A673 (cell line): Measurements from ENCODE around the gene FRRS1L. TPM values are rescaled to one million over a fixed set of nuclear protein-coding genes. Genes with fewer than 3 reads are reported as not detected.

Experiments used
- BruUV-seq: library from RNA; stranded (reverse); fragments of 400-500 nt; replicated peaks from 2 replicates; lab custom pipeline; 2021; lab: Mats Ljungman, UMichigan
- CTCF ChIA-PET: fragments of 300-600 bp; sonication (Branson Sonifier 250); formaldehyde crosslinking; loops from one replicate; lab custom pipeline; 2022; ENCODE audit warnings: antibody characterized with exemption; lab: Charles Lee
- POLR2A ChIA-PET: fragments of 300-600 bp; sonication (Branson Sonifier 250); formaldehyde crosslinking; loops from one replicate; lab custom pipeline; 2022; ENCODE audit warnings: antibody characterized with exemption; ENCODE audit not compliant: low non-redundant PET; lab: Charles Lee
- DNase-seq: peaks from one replicate; pipeline ENCODE4 v3.0.0-alpha.2; 2015; ENCODE audit warnings: low spot score
- H3K27ac ChIP-seq: fragments of 200-600 bp; sonication (generic); 2 replicates; pipeline ENCODE4 v1.5.1; 2016; ENCODE audit warnings: mixed run types, low read depth, mild to moderate bottlenecking, mixed read lengths, antibody characterized with exemption, low read length; ENCODE audit not compliant: poor library complexity, severe bottlenecking
- H3K27me3 ChIP-seq: fragments of 200-600 bp; sonication (generic); replicated peaks from 2 replicates; pipeline ENCODE4 v1.6.1; 2017; ENCODE audit warnings: mixed run types, low read depth, mild to moderate bottlenecking, mixed read lengths, antibody characterized with exemption, low read length; ENCODE audit not compliant: insufficient read depth, poor library complexity
- H3K36me3 ChIP-seq: fragments of 200-600 bp; sonication (generic); 2 replicates; pipeline ENCODE4 v1.6.1; 2016; ENCODE audit warnings: mixed run types, mild to moderate bottlenecking, mixed read lengths, antibody characterized with exemption, low read length; ENCODE audit not compliant: insufficient read depth, poor library complexity, severe bottlenecking
- H3K4me1 ChIP-seq: fragments of 200-600 bp; sonication (generic); 2 replicates; pipeline ENCODE4 v1.6.1; 2017; ENCODE audit warnings: mixed run types, mild to moderate bottlenecking, mixed read lengths, antibody characterized with exemption, low read length; ENCODE audit not compliant: insufficient read depth, poor library complexity, severe bottlenecking
- H3K4me3 ChIP-seq: fragments of 200-600 bp; sonication (generic); 2 replicates; pipeline ENCODE4 v1.5.1; 2016; ENCODE audit warnings: low read depth, mixed run types, mild to moderate bottlenecking, mixed read lengths, low read length; ENCODE audit not compliant: poor library complexity, severe bottlenecking
- H3K9me3 ChIP-seq: fragments of 200-600 bp; sonication (generic); 2 replicates; pipeline ENCODE4 v1.6.1; 2016; ENCODE audit warnings: mixed run types, low read depth, mild to moderate bottlenecking, mixed read lengths, antibody characterized with exemption, low read length; ENCODE audit not compliant: poor library complexity, severe bottlenecking
- EZH2 ChIP-seq: fragments of 200-600 bp; sonication (generic); IDR thresholded peaks from 2 replicates; pipeline ENCODE4 v1.6.1; 2017; ENCODE audit warnings: borderline replicate concordance, low read depth, mild to moderate bottlenecking, mixed read lengths, antibody characterized with exemption, low read length; ENCODE audit not compliant: poor library complexity, severe bottlenecking
- intact Hi-C: fragments of 100-400 bp; cut with micrococcal nuclease; formaldehyde crosslinking; loops from one replicate; pipeline ENCODE4 v1.10.0; 2022; ENCODE audit not compliant: unreplicated experiment
- total RNA-seq: library from RNA; stranded (reverse); gene quantifications from 2 replicates; pipeline ENCODE4 v1.2.3, GENCODE V29; 2021
- TF ChIP-seq, protein P1 (sequence below): fragments of 300-800, 200-600 bp; sonication (generic); conservative IDR thresholded peaks from 2 replicates; pipeline ENCODE4 v1.5.1; 2017; ENCODE audit warnings: low read depth, mild to moderate bottlenecking, antibody characterized with exemption, low read length, moderate library complexity, mixed read lengths

The FRRS1L gene
- total RNA-seq, 1 experiment from 2014 or later, result 0.41 TPM

- CTCF ChIA-PET, result no interaction called here
- Histone ChIP-seq H3K36me3 (peaks cover 46% of the 10 kb centered on the region), H3K4me1 (no peaks in the 10 kb centered on the region), H3K4me3 (no peak overlapping the region), H3K27ac (no peak overlapping the region), H3K9me3 (no peaks in the 10 kb centered on the region), H3K27me3 (no peaks in the 10 kb centered on the region)
- TF ChIP-seq EZH2, result no peak
- TF ChIP-seq, protein P1, sequence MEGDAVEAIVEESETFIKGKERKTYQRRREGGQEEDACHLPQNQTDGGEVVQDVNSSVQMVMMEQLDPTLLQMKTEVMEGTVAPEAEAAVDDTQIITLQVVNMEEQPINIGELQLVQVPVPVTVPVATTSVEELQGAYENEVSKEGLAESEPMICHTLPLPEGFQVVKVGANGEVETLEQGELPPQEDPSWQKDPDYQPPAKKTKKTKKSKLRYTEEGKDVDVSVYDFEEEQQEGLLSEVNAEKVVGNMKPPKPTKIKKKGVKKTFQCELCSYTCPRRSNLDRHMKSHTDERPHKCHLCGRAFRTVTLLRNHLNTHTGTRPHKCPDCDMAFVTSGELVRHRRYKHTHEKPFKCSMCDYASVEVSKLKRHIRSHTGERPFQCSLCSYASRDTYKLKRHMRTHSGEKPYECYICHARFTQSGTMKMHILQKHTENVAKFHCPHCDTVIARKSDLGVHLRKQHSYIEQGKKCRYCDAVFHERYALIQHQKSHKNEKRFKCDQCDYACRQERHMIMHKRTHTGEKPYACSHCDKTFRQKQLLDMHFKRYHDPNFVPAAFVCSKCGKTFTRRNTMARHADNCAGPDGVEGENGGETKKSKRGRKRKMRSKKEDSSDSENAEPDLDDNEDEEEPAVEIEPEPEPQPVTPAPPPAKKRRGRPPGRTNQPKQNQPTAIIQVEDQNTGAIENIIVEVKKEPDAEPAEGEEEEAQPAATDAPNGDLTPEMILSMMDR, result no peak
- BruUV-seq, result no TSS peak
- intact Hi-C loops, result no loop called here
- POLR2A ChIA-PET, result no interaction called here
- DNase-seq, result no peak
Measured at GRCh38 chr9:109083813-109084405, 83.1 kb downstream of the FRRS1L start.

DNA sequence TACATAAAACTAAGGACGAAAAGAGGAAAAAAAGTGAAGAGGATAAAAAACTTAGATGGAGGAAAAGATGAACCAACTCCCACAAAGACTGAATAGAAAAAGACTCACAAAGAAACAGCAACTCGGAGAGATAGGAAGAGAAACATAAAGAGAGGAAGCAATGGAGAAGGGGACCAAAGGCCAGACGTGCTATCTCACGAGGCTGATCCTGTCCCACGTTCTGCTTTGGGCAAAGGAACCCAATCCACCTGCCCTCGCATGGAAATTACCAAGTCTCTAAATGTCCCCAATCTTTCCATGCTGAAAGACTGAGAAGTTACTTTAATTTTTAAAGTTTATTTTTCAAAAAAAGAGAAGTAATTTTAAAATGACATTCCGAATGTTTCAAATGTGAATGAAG lies 83.9 kb downstream of the FRRS1L start:
- BruUV-seq, result no TSS peak
- no peaks in the 10 kb centered on the region for H3K9me3 ChIP-seq
- ChIA-PET POLR2A (no interaction called here), CTCF (no interaction called here)
- H3K4me1 ChIP-seq, result no peaks in the 10 kb centered on the region
- intact Hi-C loops, result no loop called here
- peaks cover 53% of the 10 kb centered on the region for H3K36me3 ChIP-seq
- H3K27ac ChIP-seq, result no peak overlapping the region
- H3K4me3 ChIP-seq, result no peak overlapping the region
- DNase-seq, result no peak
- H3K27me3 ChIP-seq, result no peaks in the 10 kb centered on the region
- no peak for TF ChIP-seq EZH2

GRCh38 chr9:109082091-109082620 lies 84.9 kb downstream of the FRRS1L start:
- no peaks in the 10 kb centered on the region for H3K27me3 ChIP-seq
- H3K27ac ChIP-seq, result no peak overlapping the region
- TF ChIP-seq, protein P1, result no peak
- no peak for TF ChIP-seq EZH2
- H3K4me1 ChIP-seq, result no peaks in the 10 kb centered on the region
- H3K4me3 ChIP-seq, result no peak overlapping the region
- ChIA-PET CTCF (no interaction called here), POLR2A (no interaction called here)
- no peak for DNase-seq
- no TSS peak for BruUV-seq
- peaks cover 53% of the 10 kb centered on the region for H3K36me3 ChIP-seq
- intact Hi-C loops, result no loop called here
- H3K9me3 ChIP-seq, result no peaks in the 10 kb centered on the region

Other genes starting within 250 kb of the FRRS1L start
- gene ELP1, start 233.1 kb downstream of the FRRS1L start, total RNA-seq, result 34.1 and 38.7 TPM in 2 replicates
- gene ABITRAM, start 232.8 kb downstream of the FRRS1L start, total RNA-seq, result 20.2 and 20.7 TPM in 2 replicates
- gene CTNNAL1, start 153.8 kb downstream of the FRRS1L start, total RNA-seq, result 72.0 and 72.5 TPM in 2 replicates
- gene TMEM245, start 47.3 kb downstream of the FRRS1L start, total RNA-seq, result 57.1 and 59.8 TPM in 2 replicates
- gene EPB41L4B, start 153.8 kb upstream of the FRRS1L start, total RNA-seq, result 0.07 TPM in 1 of 2 replicates, not detected in the other